Activated CD4-positive, alpha-beta T cell treated with anti-CD3 and anti-CD28 coated beads for 36 hours (primary cell): ENCODE results near the gene DNAH17. TPM values are rescaled to one million over a fixed set of nuclear protein-coding genes. Genes with fewer than 3 reads are reported as not detected.

Experiments
- ATAC-seq: fragments of 200-7000 bp; cut with Tn5 transposase; one replicate; pipeline ENCODE4 v1.10.0; 2021; ENCODE audit warnings: mild to moderate bottlenecking, moderate library complexity
- CTCF ChIA-PET: fragments of 350-600 bp; sonication (Branson Sonifier 250); formaldehyde crosslinking; loops from one replicate; lab custom pipeline; 2021; ENCODE audit warnings: antibody characterized with exemption; lab: Charles Lee
- POLR2A ChIA-PET: fragments of 350-600 bp; sonication (Branson Sonifier 250); formaldehyde crosslinking; loops from one replicate; lab custom pipeline; 2021; ENCODE audit warnings: antibody characterized with exemption, inconsistent platforms; lab: Charles Lee
- DNase-seq: peaks from one replicate; pipeline ENCODE4 v3.0.0-alpha.2; 2020
- H3K27ac Mint-ChIP-seq: one replicate; pipeline ENCODE4 v1.8.0; 2021; ENCODE audit warnings: mixed read lengths
- H3K27me3 Mint-ChIP-seq: one replicate; pipeline ENCODE4 v1.8.0; 2021; ENCODE audit warnings: mixed read lengths
- H3K36me3 Mint-ChIP-seq: one replicate; pipeline ENCODE4 v1.8.0; 2021; ENCODE audit warnings: low read depth, mixed read lengths
- H3K4me1 Mint-ChIP-seq: one replicate; pipeline ENCODE4 v1.8.0; 2021; ENCODE audit warnings: mixed read lengths
- H3K4me3 Mint-ChIP-seq: one replicate; pipeline ENCODE4 v1.8.0; 2021; ENCODE audit warnings: mild to moderate bottlenecking, moderate library complexity, mixed read lengths
- H3K9me3 Mint-ChIP-seq: one replicate; pipeline ENCODE4 v1.8.0; 2021; ENCODE audit warnings: low read depth, mixed read lengths
- intact Hi-C, 2 experiments: fragments of 100-400 bp; cut with DNase I in 1 of 2; cut with micrococcal nuclease in 1 of 2; formaldehyde crosslinking; loops; one replicate each; pipeline versions ENCODE4 v1.14.2 to v1.15.1; 2022 to 2024; cut with DNase I, micrococcal nuclease
- total RNA-seq, 2 experiments: library from RNA; stranded (reverse); gene quantifications; one replicate each; pipeline ENCODE4 v1.2.3, GENCODE V29; 2021

Gene DNAH17
- total RNA-seq, 2 experiments from 2014 or later: 0.12 to 0.14 TPM

DNA sequence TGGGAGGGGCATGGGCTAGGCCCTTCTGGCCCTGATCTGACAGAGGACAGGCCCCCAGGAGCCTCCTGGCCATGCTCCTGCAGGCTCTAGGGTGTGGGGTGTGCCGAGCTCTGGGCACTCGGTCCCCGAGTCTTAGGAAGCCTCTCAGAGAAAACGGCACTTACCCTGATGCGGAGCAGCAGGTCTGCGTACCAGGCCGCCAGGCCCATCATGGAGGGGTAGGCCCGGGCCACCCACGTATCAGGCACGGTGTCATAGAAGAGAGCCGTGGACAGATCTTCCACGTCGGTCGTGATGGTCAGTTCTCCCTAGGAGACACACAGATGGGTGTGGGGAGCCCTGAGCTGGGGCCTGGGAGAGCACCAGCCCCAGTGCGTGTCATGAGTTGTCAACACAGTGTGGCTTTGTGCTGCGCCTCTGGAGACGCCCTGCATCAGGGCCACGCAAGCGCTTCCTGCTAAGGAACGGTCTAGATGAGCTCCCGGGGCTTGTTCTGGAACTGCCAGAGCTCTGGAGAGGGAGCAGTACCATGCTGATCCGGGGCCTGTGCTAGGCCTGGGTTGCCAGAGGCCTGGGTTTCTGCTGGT lies 150.8 kb downstream of the DNAH17 start:
- DNase-seq: no peak
- no peak for ATAC-seq
- ChIA-PET CTCF (interaction anchor here (0.6 to 1.4 kb wide), 3 partner anchors 10 to 34 kb away, joined by 3 read pairs; no protein-coding TSS in a partner anchor), POLR2A (interaction anchor here (0.6 kb wide), 1 partner anchor 250 kb away, joined by 4 read pairs; no protein-coding TSS in a partner anchor)
- no peak overlapping the region for H3K4me3 Mint-ChIP-seq
- peaks cover 14% of the 10 kb centered on the region for H3K4me1 Mint-ChIP-seq
- no peak overlapping the region for H3K27ac Mint-ChIP-seq
- H3K27me3 Mint-ChIP-seq: no peaks in the 10 kb centered on the region
- peaks cover 40% of the 10 kb centered on the region for H3K36me3 Mint-ChIP-seq
- no peaks in the 10 kb centered on the region for H3K9me3 Mint-ChIP-seq
- intact Hi-C loops: no loop called here

GRCh38 chr17:78425429-78425828 lies 151.8 kb downstream of the DNAH17 start:
- no peaks in the 10 kb centered on the region for H3K27me3 Mint-ChIP-seq
- no peak overlapping the region for H3K27ac Mint-ChIP-seq
- intact Hi-C loops: no loop called here
- no peak for DNase-seq
- H3K9me3 Mint-ChIP-seq: no peaks in the 10 kb centered on the region
- no peak for ATAC-seq
- peaks cover 48% of the 10 kb centered on the region for H3K36me3 Mint-ChIP-seq
- peaks cover 20% of the 10 kb centered on the region for H3K4me1 Mint-ChIP-seq
- no peak overlapping the region for H3K4me3 Mint-ChIP-seq
- CTCF ChIA-PET: interaction anchor here (0.6 to 2.2 kb wide), 4 partner anchors 10 to 292 kb away, joined by 3 to 5 read pairs (median 3); no protein-coding TSS in a partner anchor
- POLR2A ChIA-PET: no interaction called here

DNA sequence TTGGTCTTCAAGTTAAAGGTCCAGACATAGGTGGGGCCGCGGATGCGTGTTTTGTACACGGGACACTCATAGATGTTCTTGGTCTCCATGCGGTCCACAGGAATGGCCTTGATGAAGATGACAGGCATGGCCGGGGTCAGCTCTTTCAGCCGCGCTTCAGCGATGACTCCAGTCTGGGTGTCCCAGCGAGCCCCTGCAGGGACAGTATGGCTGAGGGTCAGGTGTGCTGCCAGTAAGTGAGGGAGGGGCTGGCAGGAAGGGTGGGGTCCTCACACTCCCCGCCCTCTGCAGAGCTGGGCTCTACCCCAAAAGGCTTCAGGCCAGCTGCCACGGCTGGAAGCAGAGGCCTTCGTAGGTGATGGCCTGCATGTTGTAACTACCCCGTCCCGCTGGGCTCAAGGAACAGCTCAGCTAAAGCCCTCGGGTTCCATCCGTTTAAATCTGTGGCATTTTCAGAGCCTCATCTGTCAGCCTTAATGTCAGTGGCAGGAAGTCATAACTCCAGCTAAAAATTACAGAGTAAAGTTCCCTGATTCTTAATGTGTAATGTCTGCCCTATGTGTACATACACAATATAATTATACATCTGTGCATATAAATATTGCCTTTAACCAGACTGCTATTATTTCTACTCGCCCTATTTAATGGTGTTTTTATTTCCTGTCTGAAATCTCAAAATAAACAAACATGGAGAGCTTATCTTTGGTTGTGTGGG lies 153.1 kb downstream of the DNAH17 start:
- intact Hi-C loops: loop anchor here (2.0 to 5.0 kb wide), 4 partner anchors 63 to 173 kb away; partner anchors contain the start of gene SOCS3 (in 1 of the 2)
- Mint-ChIP-seq H3K4me1 (peaks cover 24% of the 10 kb centered on the region), H3K36me3 (peaks cover 54% of the 10 kb centered on the region), H3K27me3 (no peaks in the 10 kb centered on the region), H3K4me3 (no peak overlapping the region), H3K9me3 (no peaks in the 10 kb centered on the region), H3K27ac (no peak overlapping the region)
- ChIA-PET CTCF (interaction anchor here (0.6 to 7.1 kb wide), 6 partner anchors 13 to 567 kb away, joined by 3 to 63 read pairs (median 4); no protein-coding TSS in a partner anchor), POLR2A (no interaction called here)
- ATAC-seq (no peak), DNase-seq (no peak)

GRCh38 chr17:78422872-78423588 lies 154.2 kb downstream of the DNAH17 start:
- Mint-ChIP-seq H3K36me3 (peaks cover 59% of the 10 kb centered on the region), H3K27ac (peak overlapping the region; percentile 37), H3K4me3 (no peak overlapping the region), H3K4me1 (peaks cover 28% of the 10 kb centered on the region), H3K27me3 (no peaks in the 10 kb centered on the region), H3K9me3 (no peaks in the 10 kb centered on the region)
- ChIA-PET POLR2A (no interaction called here), CTCF (interaction anchor here (0.6 to 7.1 kb wide), 16 partner anchors 14 to 687 kb away, joined by 3 to 63 read pairs (median 4); no protein-coding TSS in a partner anchor)
- ATAC-seq (no peak), DNase-seq (no peak)
- intact Hi-C loops: loop anchor here (1.0 to 5.0 kb wide), 6 partner anchors 62 to 172 kb away; partner anchors contain the start of gene SOCS3 (in 2 of the 2)

DNA sequence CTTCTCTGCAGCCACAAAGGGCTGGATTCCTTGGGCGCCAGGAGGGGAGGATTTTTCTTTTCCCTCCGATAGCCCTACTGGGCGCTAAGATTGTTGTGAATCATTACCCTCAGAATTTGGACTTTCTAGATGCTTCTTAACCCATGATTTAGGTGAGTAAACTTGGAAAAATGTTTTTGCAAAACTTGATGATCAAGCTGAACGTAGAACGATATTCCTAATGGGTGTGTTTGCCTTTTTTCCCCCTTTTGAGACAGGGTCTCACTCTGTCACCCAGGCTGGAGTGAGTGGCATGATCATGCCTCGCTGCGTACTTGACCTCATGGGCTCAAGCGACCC lies 155.0 kb downstream of the DNAH17 start:
- Mint-ChIP-seq H3K27me3 (no peaks in the 10 kb centered on the region), H3K36me3 (peaks cover 62% of the 10 kb centered on the region), H3K27ac (no peak overlapping the region), H3K4me1 (peaks cover 33% of the 10 kb centered on the region), H3K4me3 (no peak overlapping the region), H3K9me3 (no peaks in the 10 kb centered on the region)
- ChIA-PET POLR2A (interaction anchor here (0.6 to 1.2 kb wide), 3 partner anchors 38 to 62 kb away, joined by 3 to 8 read pairs (median 5); partner anchors contain the start of gene SOCS3), CTCF (interaction anchor here (0.6 to 7.1 kb wide), 27 partner anchors 15 to 686 kb away, joined by 3 to 63 read pairs (median 3); no protein-coding TSS in a partner anchor)
- DNase-seq: no peak
- no peak for ATAC-seq
- intact Hi-C loops: loop anchor here (1.0 to 5.0 kb wide), 6 partner anchors 61 to 171 kb away; partner anchors contain the start of gene SOCS3 (in 2 of the 2)

DNA sequence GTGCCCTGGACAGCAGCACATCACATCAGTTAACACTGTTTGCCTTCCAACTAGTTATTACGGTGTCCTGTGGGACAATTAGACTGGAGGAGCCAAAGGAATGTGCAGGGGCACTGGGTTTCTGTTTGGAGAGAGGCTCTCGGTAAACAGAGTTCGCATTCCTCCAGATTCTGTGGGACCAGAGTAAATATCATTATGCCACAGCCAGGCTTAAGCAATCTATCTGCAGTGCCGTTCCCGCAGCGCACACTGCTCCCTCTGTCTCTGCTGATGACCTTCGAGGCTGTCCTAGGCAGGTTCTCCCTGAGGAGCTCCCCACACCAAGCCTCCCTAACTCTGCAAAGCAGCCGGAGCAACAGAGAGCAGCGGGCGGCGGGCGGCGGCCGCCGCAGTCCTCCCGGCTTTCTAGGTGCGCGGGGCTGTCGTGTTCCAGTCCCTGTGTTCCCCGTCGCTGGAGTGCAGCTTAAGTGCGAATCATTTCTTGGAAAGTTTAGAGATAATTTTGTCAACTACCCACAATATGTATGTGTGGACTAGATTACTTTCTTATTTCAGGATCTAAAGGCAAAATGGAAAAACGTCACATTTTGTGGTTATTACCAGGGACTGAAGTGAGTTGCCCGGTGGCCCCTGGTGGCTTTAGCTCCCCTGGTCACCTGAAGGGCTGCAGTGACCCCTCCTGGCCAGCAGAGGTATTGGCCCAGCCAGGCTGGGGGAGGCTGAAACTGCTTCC lies 155.5 kb downstream of the DNAH17 start:
- peak overlapping the region; percentile 34 for H3K27ac Mint-ChIP-seq
- H3K36me3 Mint-ChIP-seq: peaks cover 63% of the 10 kb centered on the region
- POLR2A ChIA-PET: interaction anchor here (0.5 to 1.2 kb wide), 5 partner anchors 37 to 281 kb away, joined by 3 to 8 read pairs (median 4); partner anchors contain the start of gene SOCS3
- CTCF ChIA-PET: interaction anchor here (0.5 to 7.1 kb wide), 32 partner anchors 10 to 433 kb away, joined by 3 to 63 read pairs (median 4); no protein-coding TSS in a partner anchor
- ATAC-seq (peak; percentile 86), DNase-seq (peak; percentile 85)
- no peaks in the 10 kb centered on the region for H3K9me3 Mint-ChIP-seq
- H3K27me3 Mint-ChIP-seq: no peaks in the 10 kb centered on the region
- H3K4me3 Mint-ChIP-seq: no peak overlapping the region
- intact Hi-C loops: loop anchor here (1.0 to 5.0 kb wide), 6 partner anchors 61 to 171 kb away; partner anchors contain the start of gene SOCS3 (in 2 of the 2)
- H3K4me1 Mint-ChIP-seq: peaks cover 38% of the 10 kb centered on the region

- no peak for DNase-seq
- no peak for ATAC-seq
- no peaks in the 10 kb centered on the region for H3K9me3 Mint-ChIP-seq
- ChIA-PET POLR2A (interaction anchor here (1.2 kb wide), 2 partner anchors 37 to 61 kb away, joined by 5 to 8 read pairs; partner anchors contain the start of gene SOCS3), CTCF (interaction anchor here (0.5 to 7.1 kb wide), 23 partner anchors 11 to 433 kb away, joined by 3 to 63 read pairs (median 3); no protein-coding TSS in a partner anchor)
- H3K27ac Mint-ChIP-seq: no peak overlapping the region
- H3K27me3 Mint-ChIP-seq: no peaks in the 10 kb centered on the region
- peaks cover 44% of the 10 kb centered on the region for H3K4me1 Mint-ChIP-seq
- H3K4me3 Mint-ChIP-seq: no peak overlapping the region
- H3K36me3 Mint-ChIP-seq: peaks cover 66% of the 10 kb centered on the region
- intact Hi-C loops: loop anchor here in 1 of 2 experiments (5.0 kb wide), 1 partner anchor 134 kb away; no protein-coding TSS in a partner anchor
Measured at GRCh38 chr17:78421084-78421533, 156.1 kb downstream of the DNAH17 start.

DNA sequence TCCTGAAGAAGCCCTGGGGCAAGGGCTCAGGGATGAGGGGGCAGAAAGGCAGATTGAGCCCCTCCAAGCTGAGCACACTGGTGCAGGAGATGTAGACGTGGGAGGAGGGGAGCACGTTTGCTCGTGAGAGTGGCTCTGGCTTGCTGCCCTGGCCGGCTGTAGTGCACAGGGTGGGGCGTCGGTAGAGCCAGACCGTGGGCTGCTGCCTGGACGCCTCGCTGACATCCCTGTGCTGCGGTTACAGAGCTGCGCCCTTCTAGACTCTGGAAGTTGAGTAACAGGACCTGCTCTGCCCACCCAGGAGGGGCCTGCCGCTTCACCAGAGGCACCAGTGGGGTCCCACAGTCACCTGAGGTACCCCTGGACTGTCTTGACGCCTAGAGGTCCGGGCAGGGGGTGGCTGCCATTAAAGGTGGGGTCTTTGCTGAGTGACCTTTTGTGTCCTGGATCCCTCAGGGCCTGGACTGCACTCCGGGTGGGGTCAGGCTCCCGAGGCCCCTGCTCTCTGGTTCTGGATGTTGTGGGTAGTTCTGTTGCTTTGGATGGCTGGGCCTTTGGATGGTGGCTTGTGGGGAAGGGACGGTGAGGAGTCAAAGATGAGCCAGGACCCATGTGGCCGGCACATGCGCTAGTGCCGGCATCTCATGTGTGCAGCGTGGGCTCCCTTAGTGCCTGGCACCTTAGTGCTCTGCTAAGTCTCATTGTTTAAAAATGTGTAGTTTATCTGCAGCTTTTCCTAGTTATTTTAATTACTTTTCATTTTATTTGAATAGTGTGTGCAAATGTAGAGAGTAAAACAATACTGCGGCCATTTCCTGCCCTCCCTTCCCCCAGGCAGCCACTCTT lies 157.0 kb downstream of the DNAH17 start:
- ATAC-seq (no peak), DNase-seq (no peak)
- intact Hi-C loops: loop anchor here in 1 of 2 experiments (5.0 kb wide), 1 partner anchor 133 kb away; no protein-coding TSS in a partner anchor
- peaks cover 52% of the 10 kb centered on the region for H3K4me1 Mint-ChIP-seq
- peaks cover 72% of the 10 kb centered on the region for H3K36me3 Mint-ChIP-seq
- H3K27me3 Mint-ChIP-seq: no peaks in the 10 kb centered on the region
- ChIA-PET POLR2A (no interaction called here), CTCF (interaction anchor here (0.7 to 7.1 kb wide), 6 partner anchors 28 to 207 kb away, joined by 3 to 63 read pairs (median 5); no protein-coding TSS in a partner anchor)
- no peak overlapping the region for H3K4me3 Mint-ChIP-seq
- H3K9me3 Mint-ChIP-seq: no peaks in the 10 kb centered on the region
- H3K27ac Mint-ChIP-seq: peak overlapping the region; percentile 9

DNA sequence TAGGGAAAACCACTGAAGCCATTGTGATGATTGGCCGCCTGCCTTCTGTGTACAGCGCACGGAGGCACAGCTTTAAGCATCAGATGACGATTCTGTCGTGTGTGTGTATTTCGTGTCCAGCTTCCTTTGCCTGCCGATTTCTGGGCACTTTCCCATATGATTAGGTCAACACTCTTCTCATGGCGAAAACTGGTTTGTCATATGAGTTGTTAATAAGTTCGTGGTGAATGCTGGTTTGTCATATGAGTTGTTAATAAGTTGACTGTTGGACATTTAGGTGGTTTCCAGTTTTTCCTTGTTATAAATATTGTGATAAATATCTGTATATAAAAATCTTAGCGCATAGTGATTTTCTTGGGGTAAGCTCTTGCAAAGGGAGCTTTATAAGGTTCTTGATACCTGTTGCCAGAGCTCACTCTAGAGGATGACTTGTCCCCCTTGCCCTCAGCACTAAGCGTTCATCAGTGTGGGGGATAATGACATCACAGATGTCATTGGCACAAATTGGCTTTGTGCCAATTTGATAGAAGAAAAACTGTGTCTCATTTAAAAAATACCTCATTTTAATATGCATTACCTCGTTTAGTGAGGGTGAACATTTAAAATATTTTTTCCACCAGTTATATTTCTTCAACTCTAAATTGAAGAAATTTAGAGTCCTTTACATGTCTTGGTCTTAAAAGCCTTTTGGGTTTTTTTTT lies 158.7 kb downstream of the DNAH17 start:
- ATAC-seq (no peak), DNase-seq (no peak)
- Mint-ChIP-seq H3K27ac (peak overlapping the region; percentile 60), H3K36me3 (peaks cover 68% of the 10 kb centered on the region), H3K9me3 (no peaks in the 10 kb centered on the region), H3K4me3 (no peak overlapping the region), H3K4me1 (peaks cover 69% of the 10 kb centered on the region), H3K27me3 (no peaks in the 10 kb centered on the region)
- ChIA-PET POLR2A (interaction anchor here (0.8 kb wide), 1 partner anchor 34 kb away, joined by 6 read pairs; no protein-coding TSS in a partner anchor), CTCF (interaction anchor here (0.6 to 7.1 kb wide), 9 partner anchors 8 to 290 kb away, joined by 3 to 63 read pairs (median 4); no protein-coding TSS in a partner anchor)
- intact Hi-C loops: no loop called here
